Caki2 (cell line): ENCODE data around the gene RNF135. TPM values are rescaled to one million over a fixed set of nuclear protein-coding genes. Genes with fewer than 3 reads are reported as not detected.
A peak's percentile ranks its signal among the peaks of the same experiment; 100 is the strongest.
"Not testable (repeated sequence)": the region's sequence is repeated elsewhere in the genome, so short reads cannot be mapped to it uniquely, and the experiment has no call there.

ENCODE experiments used
- DNase-seq: peaks from one replicate; pipeline ENCODE4 v3.0.0-alpha.2; 2015; ENCODE audit warnings: low read depth
- in situ Hi-C: cut with HindIII; loops from 2 replicates; pipeline ENCODE4 v1.10.0; 2016; ENCODE audit warnings: low sequenced_read_pairs, low pct_unique_long_range_greater_than_20kb, mixed read lengths
- total RNA-seq: library from RNA; depleted of rRNA; stranded (reverse); fragments of >200 nt; shearing (Covaris generic); gene quantifications from 2 replicates; pipeline ENCODE4 v1.2.3, GENCODE V29; 2014; ENCODE audit warnings: low replicate concordance; rRNA removed

Gene RNF135
- total RNA-seq: 37.1 and 43.0 TPM in 2 replicates

GRCh38 chr17:30970831-30971567 lies at the start of gene RNF135:
Gene RNF135 (plus strand): TSS chr17:30971039. CDS start chr17:30971074, 35 bp downstream.
- in situ Hi-C loops: no loop called here
- peak; percentile 96 for DNase-seq

DNA sequence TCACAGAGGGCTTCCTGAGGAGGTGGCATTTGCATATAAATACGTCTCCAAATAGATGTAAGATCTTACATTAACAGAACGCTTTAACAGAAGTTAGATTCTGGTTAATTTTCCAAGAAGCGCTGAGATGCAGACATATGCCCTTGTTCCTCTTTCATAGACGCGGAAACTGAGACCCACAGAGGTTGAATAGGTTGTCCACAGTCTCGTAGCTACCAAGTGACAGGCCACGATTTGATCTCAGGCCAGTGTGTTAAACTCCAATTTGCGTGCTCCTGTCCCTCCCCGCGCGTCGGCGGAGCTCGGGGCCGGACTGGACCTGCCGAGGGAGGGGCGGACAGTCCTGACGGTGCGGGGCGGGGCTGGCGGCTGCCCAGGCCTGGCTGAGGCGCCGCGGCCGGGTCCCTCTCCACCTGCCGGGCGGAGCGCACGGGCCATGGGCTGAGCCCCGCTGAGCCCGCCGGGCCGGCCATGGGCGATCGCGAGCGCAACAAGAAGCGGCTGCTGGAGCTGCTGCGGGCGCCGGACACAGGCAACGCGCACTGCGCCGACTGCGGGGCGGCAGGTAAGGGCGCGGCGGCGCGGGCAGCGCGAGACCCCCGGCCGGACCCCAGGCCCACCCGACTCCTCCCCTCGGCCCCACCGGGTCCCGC lies 49.2 kb upstream of the RNF135 start, which contains the start of gene ADAP2:
TSS of gene ADAP2 (plus strand) at position 402 of the 653 bp plus-strand sequence. CDS start at position 472, 70 bp downstream.
- peak; percentile 60 for DNase-seq
- in situ Hi-C loops: no loop called here

DNA sequence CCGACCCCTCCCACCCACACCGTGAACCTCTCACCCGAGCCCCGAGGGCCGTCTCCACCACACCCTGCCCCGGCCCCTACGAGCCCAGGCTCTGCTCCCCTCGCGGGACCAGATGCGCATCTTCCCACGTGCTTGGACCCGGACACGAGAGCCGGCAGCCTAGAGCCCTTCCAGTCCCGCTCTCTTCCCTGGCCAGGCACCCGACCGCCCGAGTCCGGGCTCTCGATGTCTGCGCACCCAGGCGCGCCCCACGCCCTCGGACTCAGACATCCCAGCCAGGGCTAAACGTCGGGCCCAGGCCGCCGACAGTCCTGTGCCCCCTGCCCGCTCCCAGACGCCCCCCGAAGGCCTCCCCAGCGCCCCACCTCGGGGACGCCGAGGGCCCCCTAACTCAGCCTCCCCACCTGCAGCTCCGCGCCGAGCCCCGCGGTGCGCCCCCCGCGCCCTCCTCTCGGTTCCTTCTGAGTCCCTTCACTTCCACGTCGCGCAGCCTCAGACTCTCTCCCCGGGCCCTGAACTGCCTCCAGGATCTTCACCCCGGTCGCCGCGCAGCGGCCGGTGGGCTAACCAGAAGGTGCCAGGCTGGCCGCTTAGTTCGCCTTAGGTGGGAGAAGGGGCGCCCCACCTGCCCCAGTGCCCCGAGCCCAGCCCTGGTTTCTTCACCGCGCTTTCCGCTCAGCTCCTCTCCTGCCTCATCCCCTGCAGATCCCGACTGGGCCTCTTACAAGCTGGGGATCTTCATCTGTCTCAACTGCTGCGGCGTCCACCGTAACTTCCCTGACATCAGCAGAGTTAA lies 48.4 kb upstream of the RNF135 start:
- in situ Hi-C loops: no loop called here
- no peak for DNase-seq

DNA sequence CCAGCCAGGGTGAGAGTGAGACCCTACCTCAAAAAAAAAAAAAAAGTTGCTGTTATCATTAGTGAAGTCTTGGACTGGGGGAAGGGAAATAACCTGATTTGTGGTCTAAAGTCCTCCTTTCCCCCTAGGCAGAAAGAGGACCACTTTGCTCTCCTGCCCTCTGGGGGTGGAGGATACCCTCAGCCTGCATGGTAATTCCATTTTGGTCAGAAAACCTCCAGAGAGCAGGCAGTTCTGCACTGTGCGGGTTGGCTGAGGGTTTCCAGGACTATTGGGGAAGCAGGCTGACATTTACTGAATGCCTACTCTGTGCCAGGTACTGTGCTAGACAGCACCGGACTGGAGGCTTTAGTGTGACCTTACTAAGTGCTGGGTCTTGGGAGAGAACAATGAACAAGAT lies 46.5 kb upstream of the RNF135 start:
- DNase-seq: no peak
- in situ Hi-C loops: no loop called here

- DNase-seq: no peak
- in situ Hi-C loops: no loop called here
Observed at GRCh38 chr17:30926516-30926915, 44.3 kb upstream of the RNF135 start.

- in situ Hi-C loops: no loop called here
- DNase-seq: no peak
Observed at GRCh38 chr17:30927756-30928155, 43.1 kb upstream of the RNF135 start.

- DNase-seq: no peak
- in situ Hi-C loops: no loop called here
Observed at GRCh38 chr17:30928584-30928983, 42.3 kb upstream of the RNF135 start.

- DNase-seq: no peak
- in situ Hi-C loops: no loop called here
Observed at GRCh38 chr17:30929081-30929633, 41.7 kb upstream of the RNF135 start.

- DNase-seq, in situ Hi-C loops: not testable (repeated sequence)
Observed at GRCh38 chr17:30929861-30930260, 41.0 kb upstream of the RNF135 start.

DNA sequence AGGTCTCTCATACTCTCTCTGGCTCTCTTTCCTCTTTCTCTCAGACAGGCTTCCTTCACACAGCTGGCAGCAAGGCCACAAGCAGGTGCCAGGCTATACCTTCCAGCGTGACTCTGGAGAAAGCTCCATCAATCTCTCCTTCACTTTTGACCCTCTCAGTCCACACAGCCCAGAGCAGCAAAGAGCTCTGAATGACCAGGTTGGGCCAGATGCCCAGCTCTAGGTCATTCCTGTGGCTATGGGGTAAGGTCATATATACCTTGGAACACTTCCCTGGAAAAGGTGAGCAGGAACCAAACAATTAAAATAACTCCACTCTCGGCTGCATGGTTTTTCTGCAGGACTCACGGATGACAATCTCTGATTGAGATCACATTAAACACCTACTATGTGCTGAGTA lies 40.3 kb upstream of the RNF135 start:
- in situ Hi-C loops: no loop called here
- DNase-seq: no peak

- DNase-seq, in situ Hi-C loops: not testable (repeated sequence)
Observed at GRCh38 chr17:30931582-30931981, 39.3 kb upstream of the RNF135 start.

DNA sequence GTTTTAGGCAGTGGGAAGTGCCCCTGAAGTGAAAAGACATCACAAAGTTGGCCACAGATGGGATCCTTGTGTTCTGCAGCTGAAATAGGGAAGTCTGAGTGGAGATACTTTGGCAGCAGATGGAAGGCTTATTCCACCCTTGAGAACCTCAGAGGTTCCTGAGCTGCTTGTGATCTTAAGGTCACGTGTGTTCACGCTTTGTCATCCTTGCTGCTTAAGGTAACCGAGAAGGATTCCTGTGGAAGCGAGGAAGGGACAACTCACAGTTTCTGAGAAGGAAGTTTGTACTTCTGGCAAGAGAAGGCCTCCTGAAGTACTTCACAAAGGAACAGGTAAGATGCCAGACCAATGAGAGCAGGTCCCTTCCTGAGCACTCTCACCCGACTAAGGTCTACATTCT lies 36.9 kb upstream of the RNF135 start:
- in situ Hi-C loops: no loop called here
- no peak for DNase-seq

- in situ Hi-C loops: no loop called here
- no peak for DNase-seq
Observed at GRCh38 chr17:30939051-30939689, 31.7 kb upstream of the RNF135 start.

DNA sequence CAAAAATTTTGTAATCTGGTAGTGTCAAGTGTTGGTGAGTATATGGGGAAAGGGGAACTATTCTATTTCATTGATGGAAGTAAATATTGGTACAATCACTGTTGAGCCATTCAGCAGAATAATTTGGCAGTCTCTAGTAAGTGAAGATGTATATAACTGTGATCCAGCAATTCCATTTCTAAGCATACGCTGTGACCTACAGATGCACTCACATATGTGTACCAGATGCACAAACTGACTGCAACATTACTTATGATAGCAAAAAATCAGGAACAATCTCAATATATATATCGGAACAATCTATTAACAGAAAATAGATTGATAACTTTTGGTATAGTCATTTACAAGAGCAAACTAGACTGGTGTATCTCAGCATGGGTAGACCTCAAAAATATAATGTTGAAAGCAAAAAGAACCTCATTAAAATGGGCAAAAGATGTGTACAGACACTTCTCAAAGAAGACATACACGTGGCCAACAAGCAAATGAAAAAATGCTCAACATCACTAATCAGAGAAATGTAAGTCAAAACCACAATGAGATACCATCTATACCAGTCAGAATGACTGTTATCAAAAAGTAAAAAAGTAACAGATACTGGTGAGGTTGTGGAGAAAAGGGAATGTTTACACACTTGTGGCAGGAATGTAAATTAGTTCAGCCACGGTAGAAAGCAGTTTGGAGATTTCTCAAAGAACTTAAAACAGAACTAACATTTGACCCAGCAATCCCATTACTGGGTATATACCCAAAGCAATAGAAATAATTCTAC lies 28.3 kb upstream of the RNF135 start:
- DNase-seq: peak; percentile 83
- in situ Hi-C loops: no loop called here

- no peak for DNase-seq
- in situ Hi-C loops: no loop called here
Observed at GRCh38 chr17:30947796-30948195, 23.0 kb upstream of the RNF135 start.

DNA sequence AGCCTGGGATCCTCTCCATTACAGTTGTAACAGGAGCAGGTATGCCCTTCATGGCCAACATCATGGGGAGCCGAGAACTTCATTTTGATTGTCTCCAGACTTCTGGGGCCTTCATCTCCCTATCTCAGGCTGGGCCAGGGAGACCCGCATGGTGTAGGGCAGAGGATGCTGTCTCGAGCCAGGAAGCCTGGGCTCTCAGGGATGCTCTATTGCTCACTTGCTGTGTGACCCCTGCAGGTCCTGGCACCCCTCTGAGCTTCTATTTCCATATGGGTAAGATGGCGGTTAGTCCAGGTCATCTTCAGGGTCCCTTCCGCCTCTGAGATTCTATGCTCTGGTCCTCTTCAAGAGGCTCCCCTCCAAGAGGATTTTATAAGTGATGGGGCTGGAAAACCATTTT lies 20.6 kb upstream of the RNF135 start:
- in situ Hi-C loops: no loop called here
- DNase-seq: no peak

- peak; percentile 73 for DNase-seq
- in situ Hi-C loops: no loop called here
Observed at GRCh38 chr17:30950669-30951399, 20.0 kb upstream of the RNF135 start.
